ENCODE measurements around the gene MAGOHB.

- TF ChIP-seq, protein P1, sequence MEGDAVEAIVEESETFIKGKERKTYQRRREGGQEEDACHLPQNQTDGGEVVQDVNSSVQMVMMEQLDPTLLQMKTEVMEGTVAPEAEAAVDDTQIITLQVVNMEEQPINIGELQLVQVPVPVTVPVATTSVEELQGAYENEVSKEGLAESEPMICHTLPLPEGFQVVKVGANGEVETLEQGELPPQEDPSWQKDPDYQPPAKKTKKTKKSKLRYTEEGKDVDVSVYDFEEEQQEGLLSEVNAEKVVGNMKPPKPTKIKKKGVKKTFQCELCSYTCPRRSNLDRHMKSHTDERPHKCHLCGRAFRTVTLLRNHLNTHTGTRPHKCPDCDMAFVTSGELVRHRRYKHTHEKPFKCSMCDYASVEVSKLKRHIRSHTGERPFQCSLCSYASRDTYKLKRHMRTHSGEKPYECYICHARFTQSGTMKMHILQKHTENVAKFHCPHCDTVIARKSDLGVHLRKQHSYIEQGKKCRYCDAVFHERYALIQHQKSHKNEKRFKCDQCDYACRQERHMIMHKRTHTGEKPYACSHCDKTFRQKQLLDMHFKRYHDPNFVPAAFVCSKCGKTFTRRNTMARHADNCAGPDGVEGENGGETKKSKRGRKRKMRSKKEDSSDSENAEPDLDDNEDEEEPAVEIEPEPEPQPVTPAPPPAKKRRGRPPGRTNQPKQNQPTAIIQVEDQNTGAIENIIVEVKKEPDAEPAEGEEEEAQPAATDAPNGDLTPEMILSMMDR (IDR thresholded peaks at IDR 0.05), result no peak
- TF ChIP-seq POLR2A (IDR thresholded peaks at IDR 0.05), result no peak
Measured at GRCh38 chr12:10563002-10563401, 50.4 kb downstream of the MAGOHB start.
